ENCODE results near the gene ZNF281.

- TF ChIP-seq CTCF (IDR thresholded peaks at IDR 0.05) (no peak), ZFX (IDR thresholded peaks at IDR 0.05; ENCODE audit: borderline replicate concordance) (no peak)
Measured at GRCh38 chr1:200423235-200423634, 13.4 kb upstream of the ZNF281 start.
